ENCODE results near the gene MTMR10. TPM values are rescaled to one million over a fixed set of nuclear protein-coding genes. Genes with fewer than 3 reads are reported as not detected.
A peak's percentile ranks its signal among the peaks of the same experiment; 100 is the strongest.

The MTMR10 gene
- total RNA-seq, 2 experiments from 2014 or later, result 19.9 to 21.4 TPM

GRCh38 chr15:30933293-30933692 is 58.1 kb downstream of the MTMR10 start:
- ATAC-seq, result no peak
- H3K9me3 Mint-ChIP-seq (ENCODE audit: low read depth), result no peaks in the 10 kb centered on the region
- DNase-seq, result no peak
- CTCF ChIA-PET, result no interaction called here
- peaks cover 43% of the 10 kb centered on the region for H3K36me3 Mint-ChIP-seq
- peak overlapping the region; percentile 2 for H3K27ac Mint-ChIP-seq
- peaks cover 8% of the 10 kb centered on the region for H3K4me1 Mint-ChIP-seq
- H3K27me3 Mint-ChIP-seq, result no peaks in the 10 kb centered on the region
- H3K4me3 Mint-ChIP-seq, result no peak overlapping the region

- H3K36me3 Mint-ChIP-seq, result peaks cover 38% of the 10 kb centered on the region
- H3K4me3 Mint-ChIP-seq, result no peak overlapping the region
- no peaks in the 10 kb centered on the region for H3K9me3 Mint-ChIP-seq (ENCODE audit: low read depth)
- no peaks in the 10 kb centered on the region for H3K27me3 Mint-ChIP-seq
- H3K4me1 Mint-ChIP-seq, result peaks cover 8% of the 10 kb centered on the region
- CTCF ChIA-PET, result no interaction called here
- ATAC-seq (no peak), DNase-seq (no peak)
- H3K27ac Mint-ChIP-seq, result no peak overlapping the region
Observed at GRCh38 chr15:30930422-30930821, 61.0 kb downstream of the MTMR10 start.

- Mint-ChIP-seq H3K27me3 (no peaks in the 10 kb centered on the region), H3K27ac (no peak overlapping the region), H3K9me3 (ENCODE audit: low read depth) (no peaks in the 10 kb centered on the region), H3K4me3 (no peak overlapping the region), H3K36me3 (peaks cover 38% of the 10 kb centered on the region), H3K4me1 (peaks cover 8% of the 10 kb centered on the region)
- CTCF ChIA-PET, result no interaction called here
- DNase-seq (no peak), ATAC-seq (no peak)
Observed at GRCh38 chr15:30929982-30930381, 61.4 kb downstream of the MTMR10 start.

- Mint-ChIP-seq H3K9me3 (ENCODE audit: low read depth) (no peaks in the 10 kb centered on the region), H3K27ac (no peak overlapping the region), H3K4me1 (peaks cover 8% of the 10 kb centered on the region), H3K36me3 (peaks cover 35% of the 10 kb centered on the region), H3K4me3 (no peak overlapping the region), H3K27me3 (no peaks in the 10 kb centered on the region)
- CTCF ChIA-PET, result no interaction called here
- no peak for DNase-seq
- ATAC-seq, result no peak
Observed at GRCh38 chr15:30929064-30929669, 62.3 kb downstream of the MTMR10 start.

GRCh38 chr15:30928076-30928475 is 63.4 kb downstream of the MTMR10 start:
- CTCF ChIA-PET, result no interaction called here
- ATAC-seq, result no peak
- DNase-seq, result no peak
- Mint-ChIP-seq H3K4me3 (no peak overlapping the region), H3K9me3 (ENCODE audit: low read depth) (no peaks in the 10 kb centered on the region), H3K27ac (no peak overlapping the region), H3K4me1 (peaks cover 5% of the 10 kb centered on the region), H3K27me3 (no peaks in the 10 kb centered on the region), H3K36me3 (peaks cover 28% of the 10 kb centered on the region)

GRCh38 chr15:30927148-30927761 is 64.2 kb downstream of the MTMR10 start:
- DNase-seq (no peak), ATAC-seq (no peak)
- Mint-ChIP-seq H3K4me1 (peaks cover under 1% of the 10 kb centered on the region), H3K36me3 (peaks cover 28% of the 10 kb centered on the region), H3K4me3 (no peak overlapping the region), H3K27me3 (no peaks in the 10 kb centered on the region), H3K9me3 (ENCODE audit: low read depth) (no peaks in the 10 kb centered on the region), H3K27ac (no peak overlapping the region)
- CTCF ChIA-PET, result no interaction called here

- Mint-ChIP-seq H3K27me3 (no peaks in the 10 kb centered on the region), H3K4me1 (no peaks in the 10 kb centered on the region), H3K27ac (no peak overlapping the region), H3K36me3 (peaks cover 23% of the 10 kb centered on the region), H3K9me3 (ENCODE audit: low read depth) (no peaks in the 10 kb centered on the region), H3K4me3 (no peak overlapping the region)
- ATAC-seq, result no peak
- CTCF ChIA-PET, result no interaction called here
- DNase-seq, result no peak
Observed at GRCh38 chr15:30926161-30926560, 65.3 kb downstream of the MTMR10 start.

- H3K36me3 Mint-ChIP-seq, result peaks cover 19% of the 10 kb centered on the region
- no peaks in the 10 kb centered on the region for H3K9me3 Mint-ChIP-seq (ENCODE audit: low read depth)
- no peaks in the 10 kb centered on the region for H3K27me3 Mint-ChIP-seq
- no peak for ATAC-seq
- DNase-seq, result no peak
- H3K27ac Mint-ChIP-seq, result no peak overlapping the region
- no peak overlapping the region for H3K4me3 Mint-ChIP-seq
- H3K4me1 Mint-ChIP-seq, result no peaks in the 10 kb centered on the region
- CTCF ChIA-PET, result no interaction called here
Observed at GRCh38 chr15:30925686-30926085, 65.7 kb downstream of the MTMR10 start.

GRCh38 chr15:30924353-30924752 is 67.1 kb downstream of the MTMR10 start:
- no peaks in the 10 kb centered on the region for H3K9me3 Mint-ChIP-seq (ENCODE audit: low read depth)
- ATAC-seq (no peak), DNase-seq (no peak)
- peaks cover 17% of the 10 kb centered on the region for H3K36me3 Mint-ChIP-seq
- H3K4me3 Mint-ChIP-seq, result no peak overlapping the region
- H3K4me1 Mint-ChIP-seq, result no peaks in the 10 kb centered on the region
- H3K27ac Mint-ChIP-seq, result no peak overlapping the region
- CTCF ChIA-PET, result no interaction called here
- no peaks in the 10 kb centered on the region for H3K27me3 Mint-ChIP-seq

- peaks cover 14% of the 10 kb centered on the region for H3K36me3 Mint-ChIP-seq
- no peak overlapping the region for H3K4me3 Mint-ChIP-seq
- CTCF ChIA-PET, result no interaction called here
- H3K9me3 Mint-ChIP-seq (ENCODE audit: low read depth), result no peaks in the 10 kb centered on the region
- H3K27ac Mint-ChIP-seq, result no peak overlapping the region
- H3K4me1 Mint-ChIP-seq, result no peaks in the 10 kb centered on the region
- DNase-seq, result no peak
- no peaks in the 10 kb centered on the region for H3K27me3 Mint-ChIP-seq
- no peak for ATAC-seq
Observed at GRCh38 chr15:30923429-30923828, 68.0 kb downstream of the MTMR10 start.

GRCh38 chr15:30922480-30923311 is 68.7 kb downstream of the MTMR10 start:
- no peak for ATAC-seq
- Mint-ChIP-seq H3K27ac (no peak overlapping the region), H3K27me3 (no peaks in the 10 kb centered on the region), H3K4me1 (no peaks in the 10 kb centered on the region), H3K4me3 (no peak overlapping the region), H3K36me3 (peaks cover 14% of the 10 kb centered on the region), H3K9me3 (ENCODE audit: low read depth) (no peaks in the 10 kb centered on the region)
- CTCF ChIA-PET, result no interaction called here
- no peak for DNase-seq

GRCh38 chr15:30921781-30922479 is 69.5 kb downstream of the MTMR10 start:
- CTCF ChIA-PET, result no interaction called here
- Mint-ChIP-seq H3K27me3 (no peaks in the 10 kb centered on the region), H3K4me1 (no peaks in the 10 kb centered on the region), H3K4me3 (no peak overlapping the region), H3K36me3 (peaks cover 14% of the 10 kb centered on the region), H3K9me3 (ENCODE audit: low read depth) (no peaks in the 10 kb centered on the region), H3K27ac (no peak overlapping the region)
- no peak for DNase-seq
- ATAC-seq, result no peak

GRCh38 chr15:30921106-30921505 is 70.3 kb downstream of the MTMR10 start:
- no peak overlapping the region for H3K4me3 Mint-ChIP-seq
- ATAC-seq, result no peak
- H3K36me3 Mint-ChIP-seq, result peaks cover 9% of the 10 kb centered on the region

More at GRCh38 chr15:30921106-30921505, 70.3 kb downstream of the MTMR10 start:
- CTCF ChIA-PET, result no interaction called here
- DNase-seq, result no peak
- Mint-ChIP-seq H3K27me3 (no peaks in the 10 kb centered on the region), H3K4me1 (no peaks in the 10 kb centered on the region), H3K27ac (no peak overlapping the region), H3K9me3 (ENCODE audit: low read depth) (no peaks in the 10 kb centered on the region)

All from activated CD8-positive, alpha-beta memory T cell treated with anti-CD3 and anti-CD28 coated beads, Interleukin-2, amount 10 ng/mL, durations not matched to agents 7 days and 5 days (primary cell).